ENCODE results near the gene ARHGAP22.

GRCh38 chr10:48533951-48534720, 70.7 kb downstream of the ARHGAP22 start:
- no peak for TF ChIP-seq CTCF (IDR thresholded peaks at IDR 0.05)
- no peak for TF ChIP-seq POLR2A (IDR thresholded peaks at IDR 0.05; ENCODE audit: low read depth)
